ENCODE data around the gene STK39.

STK39 gene

DNA sequence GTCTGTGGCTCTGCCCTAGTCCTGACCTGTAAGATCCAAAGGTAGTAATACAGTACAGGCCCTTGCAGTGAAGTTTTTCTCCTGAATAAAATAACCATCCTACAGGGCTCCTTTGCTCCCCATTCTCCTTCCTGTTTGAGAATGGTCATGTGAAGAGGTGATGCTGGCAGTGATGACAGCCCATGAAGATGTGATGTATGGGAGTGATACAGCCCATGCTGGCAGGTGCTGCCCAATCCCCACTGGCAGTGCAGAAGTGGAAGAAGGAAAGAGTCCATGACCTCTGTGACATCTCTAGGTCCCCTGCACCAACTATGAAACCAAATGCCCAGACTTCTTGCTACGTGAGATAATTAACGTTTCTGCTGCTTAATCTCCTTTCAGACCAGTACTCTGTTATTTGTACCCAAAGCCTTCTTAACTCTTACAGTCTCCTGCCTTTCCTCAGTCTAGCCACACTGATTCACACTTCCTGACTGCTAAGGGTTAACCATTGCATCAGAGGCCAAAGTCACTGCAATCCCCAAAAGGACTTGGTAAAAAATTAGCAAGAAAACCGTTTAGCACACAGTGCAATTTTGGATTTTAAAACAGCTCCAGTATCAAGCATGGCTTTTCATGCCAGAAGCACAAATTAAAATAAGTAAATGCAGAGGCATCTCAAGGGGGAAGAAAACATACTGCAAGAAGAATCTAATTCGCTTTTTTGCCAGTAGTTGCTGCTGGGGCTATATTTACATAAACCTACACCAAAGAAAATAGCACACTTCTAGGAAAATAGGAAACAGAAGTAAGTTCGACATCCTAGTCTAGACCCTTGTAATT is 98.0 kb downstream of the STK39 start:
- Mint-ChIP-seq H3K36me3 (peaks cover 8% of the 10 kb centered on the region), H3K4me3 (no peak overlapping the region), H3K27ac (no peak overlapping the region), H3K4me1 (peaks cover 5% of the 10 kb centered on the region), H3K9me3 (no peaks in the 10 kb centered on the region), H3K27me3 (no peaks in the 10 kb centered on the region)

DNA sequence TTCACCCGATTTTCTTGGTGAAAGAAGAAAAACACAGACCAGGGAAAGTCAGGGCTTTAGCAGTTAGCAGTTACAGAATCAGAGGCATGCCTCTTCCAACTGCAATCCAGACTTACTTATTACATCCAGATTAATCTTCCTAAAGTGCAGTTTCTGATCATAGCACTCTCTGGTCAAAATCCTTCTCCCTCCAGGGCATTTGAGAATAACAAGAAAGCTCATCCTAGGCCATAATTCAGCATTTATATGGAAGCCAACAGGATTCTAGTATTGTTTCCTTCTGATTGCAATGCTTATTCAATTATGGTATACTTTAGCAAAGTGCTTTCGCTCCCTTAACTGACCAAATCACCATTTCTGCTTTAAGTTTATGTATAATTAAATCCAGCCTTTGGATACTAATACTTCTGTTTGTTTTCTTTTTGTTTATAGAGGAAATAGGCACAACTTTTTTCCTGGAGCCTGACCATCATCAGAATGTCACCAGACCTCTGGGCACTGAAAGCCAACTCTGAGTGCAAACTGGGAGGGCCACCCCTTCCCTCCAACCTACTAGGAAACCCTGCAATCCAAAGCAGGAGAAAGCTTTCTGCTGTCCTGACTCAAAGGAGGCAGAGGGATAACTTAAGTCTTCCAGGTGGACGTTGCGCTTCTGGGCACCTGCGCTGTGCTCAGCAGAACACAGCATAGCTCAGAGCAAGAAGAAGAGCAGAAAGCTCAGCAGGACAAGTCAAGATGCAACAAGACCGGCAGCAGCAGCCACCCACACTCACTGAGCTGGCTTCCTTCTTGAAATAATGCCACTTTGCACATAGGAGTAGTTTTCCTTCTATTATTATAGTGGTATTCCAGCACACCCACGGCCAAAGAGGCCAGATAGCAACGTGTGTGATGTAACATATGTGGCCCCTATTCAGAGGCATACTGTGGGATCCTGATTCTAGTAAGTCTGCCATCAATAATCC is 99.3 kb downstream of the STK39 start:
- Mint-ChIP-seq H3K4me3 (no peak overlapping the region), H3K27ac (no peak overlapping the region), H3K9me3 (no peaks in the 10 kb centered on the region), H3K27me3 (no peaks in the 10 kb centered on the region), H3K36me3 (peaks cover 5% of the 10 kb centered on the region), H3K4me1 (peaks cover 5% of the 10 kb centered on the region)

DNA sequence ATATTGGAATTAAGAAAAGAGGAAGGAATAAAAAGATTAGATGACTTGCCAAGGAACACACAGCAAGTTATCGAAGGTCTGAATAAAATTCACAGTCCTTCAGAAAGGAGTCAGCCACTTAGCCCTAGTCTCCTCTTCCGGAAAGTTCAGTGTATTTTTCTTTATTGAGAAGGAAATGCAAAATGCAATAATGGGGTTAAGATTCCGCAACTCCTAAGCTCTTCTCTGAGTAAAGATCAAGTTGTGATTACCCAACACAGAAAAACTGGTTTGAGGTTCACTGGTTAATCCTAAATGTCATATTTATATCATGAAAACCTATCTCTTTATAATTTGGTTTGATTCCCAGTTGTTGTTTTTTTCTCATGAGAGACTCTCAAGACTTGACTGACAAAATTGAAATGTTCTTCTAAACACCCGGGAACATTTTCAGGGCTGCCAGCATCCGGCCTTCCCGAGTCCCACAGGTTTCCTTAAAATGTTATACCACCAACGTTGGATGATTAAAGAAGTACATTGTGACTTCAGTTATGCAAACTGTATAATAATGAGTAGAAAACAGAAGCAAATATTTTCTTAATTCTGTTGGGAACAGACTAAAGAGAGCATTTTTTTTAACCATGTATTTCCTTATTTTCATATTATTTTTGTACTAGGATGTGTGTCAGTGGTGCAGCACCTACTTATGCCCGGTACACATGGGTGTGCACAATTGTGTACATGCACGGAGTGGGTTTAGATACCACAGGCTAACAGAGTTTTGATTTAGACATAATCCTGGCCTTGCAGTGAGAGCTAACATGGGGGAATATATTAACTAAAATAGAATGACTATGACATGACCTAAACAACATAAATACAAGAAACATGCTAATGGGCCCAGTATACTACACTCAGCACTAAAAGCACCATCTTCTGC is 100.2 kb downstream of the STK39 start:
- H3K9me3 Mint-ChIP-seq: no peaks in the 10 kb centered on the region
- no peak overlapping the region for H3K4me3 Mint-ChIP-seq
- no peaks in the 10 kb centered on the region for H3K27me3 Mint-ChIP-seq
- H3K36me3 Mint-ChIP-seq: peaks cover 1% of the 10 kb centered on the region
- H3K4me1 Mint-ChIP-seq: peaks cover under 1% of the 10 kb centered on the region
- H3K27ac Mint-ChIP-seq: no peak overlapping the region

DNA sequence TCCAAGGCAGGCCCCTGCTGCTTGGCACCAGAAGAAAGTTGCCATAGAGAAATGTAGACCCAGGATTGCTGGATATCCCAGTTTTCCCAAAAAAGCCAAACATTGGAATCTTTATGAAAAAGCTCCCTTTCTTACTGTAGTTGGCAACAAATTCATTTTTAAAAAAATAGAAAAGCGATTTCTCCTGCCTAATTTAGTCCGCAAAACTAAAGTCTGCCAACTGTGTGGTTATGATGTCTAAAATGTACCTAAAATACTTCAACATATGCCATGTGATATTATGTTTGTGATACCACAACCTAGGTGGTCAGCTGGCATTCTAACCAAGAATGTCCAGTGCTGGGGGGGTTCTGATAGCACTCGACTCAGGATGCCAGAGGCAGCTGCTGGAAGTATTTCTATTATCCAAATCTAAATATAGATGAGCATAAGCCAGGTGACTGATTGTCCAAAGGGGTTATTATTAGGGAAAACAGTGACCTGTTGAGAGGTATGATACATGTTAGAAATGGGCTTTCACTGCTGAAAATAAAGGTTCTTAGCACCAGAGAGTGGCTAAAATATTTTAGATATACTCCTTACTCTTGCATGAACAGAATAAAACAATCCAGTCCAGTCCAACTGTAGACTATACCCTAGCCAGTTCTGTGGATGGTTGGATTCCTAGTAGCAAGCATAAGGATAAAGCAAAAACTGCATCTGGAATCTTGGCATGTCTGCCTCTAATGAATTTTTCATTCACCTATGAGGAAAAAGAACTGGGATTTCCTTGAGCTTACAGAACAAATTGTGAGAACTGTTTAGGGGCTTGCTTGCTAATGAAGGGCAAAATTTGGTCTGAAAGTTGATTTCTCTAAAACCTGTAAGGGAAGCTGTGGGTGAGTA is 101.7 kb downstream of the STK39 start:
- H3K27ac Mint-ChIP-seq: no peak overlapping the region
- H3K9me3 Mint-ChIP-seq: no peaks in the 10 kb centered on the region
- no peak overlapping the region for H3K4me3 Mint-ChIP-seq
- H3K4me1 Mint-ChIP-seq: no peaks in the 10 kb centered on the region
- no peaks in the 10 kb centered on the region for H3K27me3 Mint-ChIP-seq
- H3K36me3 Mint-ChIP-seq: no peaks in the 10 kb centered on the region

DNA sequence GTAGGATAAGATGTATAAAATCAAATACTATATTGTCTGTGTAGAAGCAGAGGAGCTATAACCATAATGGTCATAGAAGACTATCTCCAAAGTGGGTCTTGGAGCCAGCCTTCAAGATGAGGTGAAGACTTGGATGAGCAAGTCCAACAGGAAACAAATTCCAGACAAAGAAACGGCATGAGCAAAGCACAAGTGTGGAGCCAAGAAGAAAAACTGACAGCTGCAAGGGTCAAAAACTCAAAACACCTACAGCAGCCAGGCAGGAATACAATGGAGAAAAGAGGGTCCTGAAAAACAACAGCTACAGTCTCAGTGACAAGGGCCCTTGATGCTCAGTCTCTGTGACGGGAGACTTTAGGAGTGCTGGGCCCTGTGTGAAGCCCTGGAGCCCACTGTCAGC is 102.4 kb downstream of the STK39 start:
- H3K4me1 Mint-ChIP-seq: no peaks in the 10 kb centered on the region
- H3K4me3 Mint-ChIP-seq: no peak overlapping the region
- no peaks in the 10 kb centered on the region for H3K36me3 Mint-ChIP-seq
- H3K27ac Mint-ChIP-seq: no peak overlapping the region
- no peaks in the 10 kb centered on the region for H3K9me3 Mint-ChIP-seq
- H3K27me3 Mint-ChIP-seq: no peaks in the 10 kb centered on the region

DNA sequence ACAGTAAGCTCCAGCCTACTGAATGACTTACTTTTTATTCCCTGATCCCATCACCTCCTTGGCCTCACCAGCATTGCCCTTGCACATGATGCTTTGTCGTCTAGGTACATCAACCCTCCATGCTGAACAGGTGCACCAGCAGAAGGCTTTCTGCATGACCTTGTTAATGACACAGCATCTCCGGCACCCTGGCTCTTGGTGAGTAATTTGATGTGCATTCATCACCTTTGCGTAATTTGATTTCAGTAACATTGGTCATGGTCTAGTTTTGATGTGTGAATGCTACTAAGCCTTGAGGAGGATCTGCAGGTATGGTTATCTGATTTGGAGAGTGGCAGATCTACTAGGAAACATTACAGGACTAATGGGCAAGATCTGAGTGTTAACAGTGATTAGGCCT is 103.6 kb downstream of the STK39 start:
- Mint-ChIP-seq H3K36me3 (no peaks in the 10 kb centered on the region), H3K9me3 (no peaks in the 10 kb centered on the region), H3K27me3 (no peaks in the 10 kb centered on the region), H3K4me1 (no peaks in the 10 kb centered on the region), H3K27ac (no peak overlapping the region), H3K4me3 (no peak overlapping the region)

DNA sequence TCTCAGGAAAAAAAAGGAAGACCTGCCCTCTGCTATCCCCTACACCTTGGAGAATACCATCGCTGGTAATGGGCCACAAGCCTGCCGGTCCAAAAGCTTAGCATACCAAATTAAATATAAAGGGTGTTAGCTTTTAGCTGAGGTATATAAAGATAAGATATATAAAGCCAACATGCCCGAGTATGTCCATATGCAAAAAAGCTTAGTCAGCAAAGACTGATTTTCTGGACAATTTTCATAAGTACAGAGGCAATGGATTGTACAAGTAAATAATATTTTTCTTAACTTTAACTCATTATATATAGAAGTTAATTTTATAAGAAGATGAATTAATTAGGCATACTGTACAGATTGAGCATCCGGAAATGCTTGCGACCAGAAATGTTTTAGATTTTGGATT is 106.5 kb downstream of the STK39 start:
- Mint-ChIP-seq H3K27me3 (no peaks in the 10 kb centered on the region), H3K36me3 (peaks cover 2% of the 10 kb centered on the region), H3K4me1 (peaks cover 9% of the 10 kb centered on the region), H3K9me3 (no peaks in the 10 kb centered on the region), H3K27ac (no peak overlapping the region), H3K4me3 (no peak overlapping the region)

DNA sequence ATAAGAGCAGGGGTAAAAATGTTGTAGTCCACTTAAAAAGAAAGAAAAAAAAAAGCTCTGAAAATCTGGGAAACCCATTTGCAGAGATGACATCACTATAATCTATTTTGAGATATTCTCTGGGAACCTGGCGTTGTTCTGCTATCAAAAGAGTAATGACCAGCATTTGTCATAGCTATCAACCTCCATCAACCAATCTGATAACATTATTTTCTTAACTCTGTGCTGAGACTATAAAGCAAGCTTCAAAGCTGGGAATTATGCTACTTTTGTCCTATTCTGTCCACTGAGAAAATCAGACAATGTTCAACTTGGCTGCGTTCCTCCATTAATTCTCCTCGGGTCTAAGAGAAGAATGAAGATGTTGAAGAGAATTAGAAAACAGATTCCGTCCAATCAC is 107.5 kb downstream of the STK39 start:
- H3K27ac Mint-ChIP-seq: no peak overlapping the region
- peaks cover 4% of the 10 kb centered on the region for H3K36me3 Mint-ChIP-seq
- no peaks in the 10 kb centered on the region for H3K9me3 Mint-ChIP-seq
- no peaks in the 10 kb centered on the region for H3K27me3 Mint-ChIP-seq
- H3K4me3 Mint-ChIP-seq: no peak overlapping the region
- peaks cover 9% of the 10 kb centered on the region for H3K4me1 Mint-ChIP-seq

DNA sequence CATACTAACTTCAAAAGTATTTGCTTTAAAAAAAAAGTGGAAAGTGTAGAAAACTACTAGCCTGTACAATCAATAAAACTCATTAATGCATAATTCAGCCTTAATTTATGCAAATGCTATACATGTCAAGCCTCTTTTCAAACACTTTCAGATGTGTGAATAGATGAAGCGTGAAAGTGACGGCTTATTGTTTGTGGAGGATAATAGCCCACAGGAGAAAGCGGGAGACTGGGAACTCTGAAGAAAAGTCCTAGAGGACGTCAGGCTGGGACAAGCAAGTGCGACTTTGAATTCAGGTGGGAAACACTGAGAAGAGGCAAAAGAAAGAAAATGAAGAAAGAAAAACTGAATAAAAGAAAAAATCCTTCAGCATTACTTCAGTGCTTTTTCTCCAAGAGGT is 108.5 kb downstream of the STK39 start:
- H3K36me3 Mint-ChIP-seq: peaks cover 4% of the 10 kb centered on the region
- H3K4me3 Mint-ChIP-seq: no peak overlapping the region
- H3K27me3 Mint-ChIP-seq: no peaks in the 10 kb centered on the region
- no peaks in the 10 kb centered on the region for H3K9me3 Mint-ChIP-seq
- H3K27ac Mint-ChIP-seq: peak overlapping the region; percentile 66
- H3K4me1 Mint-ChIP-seq: peaks cover 9% of the 10 kb centered on the region

DNA sequence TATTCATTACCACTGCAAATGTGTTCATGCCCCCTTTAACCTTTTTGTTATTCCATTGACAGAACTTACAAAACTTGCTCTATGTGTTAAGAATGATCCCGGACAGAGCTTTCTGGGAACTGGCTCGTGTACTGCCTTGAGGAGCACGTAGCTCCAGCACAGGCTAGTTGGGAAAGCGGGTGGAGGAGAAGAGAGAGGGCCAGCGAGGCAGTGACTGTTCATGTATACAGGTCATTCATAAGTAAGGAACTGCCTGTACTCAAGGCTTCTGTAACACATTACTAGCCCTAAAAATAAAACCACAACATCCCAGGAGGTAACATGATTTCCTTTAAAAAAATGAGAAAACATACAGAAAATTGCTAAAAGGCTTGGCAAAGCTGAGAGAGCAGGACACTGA is 109.0 kb downstream of the STK39 start:
- Mint-ChIP-seq H3K4me3 (no peak overlapping the region), H3K27ac (no peak overlapping the region), H3K27me3 (no peaks in the 10 kb centered on the region), H3K9me3 (no peaks in the 10 kb centered on the region), H3K4me1 (peaks cover 9% of the 10 kb centered on the region), H3K36me3 (peaks cover 5% of the 10 kb centered on the region)

DNA sequence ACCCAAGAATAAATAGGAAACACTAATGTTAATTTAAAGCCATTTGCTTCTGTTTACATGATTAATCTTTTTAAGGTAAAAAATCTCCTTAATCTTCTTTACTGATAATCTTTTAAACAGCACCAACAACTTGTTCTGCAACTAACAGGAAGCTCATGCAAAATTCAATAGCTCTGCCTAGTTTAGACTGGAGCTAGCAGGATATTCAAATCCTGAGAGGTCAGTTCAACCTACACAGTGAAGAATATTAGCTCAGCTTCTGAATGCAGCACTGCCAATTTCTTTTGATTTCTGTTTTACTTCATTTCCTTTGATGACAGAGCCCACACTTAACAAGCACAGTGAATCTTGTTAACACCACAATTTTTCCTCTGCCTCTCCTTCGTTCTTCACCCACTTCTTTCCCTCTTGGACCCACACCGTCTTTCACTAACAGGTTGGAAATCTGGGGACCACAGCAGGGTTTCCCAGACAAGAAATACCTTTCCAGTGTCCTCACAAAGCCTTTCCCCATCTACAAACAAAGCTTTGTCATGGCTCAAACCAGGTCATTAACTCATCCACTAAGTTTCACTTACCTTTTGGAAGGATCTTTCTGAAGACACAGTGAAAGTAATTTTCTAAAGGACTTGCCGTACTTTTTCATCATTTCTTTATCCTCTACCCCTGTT is 109.8 kb downstream of the STK39 start:
- Mint-ChIP-seq H3K4me1 (peaks cover 9% of the 10 kb centered on the region), H3K27me3 (no peaks in the 10 kb centered on the region), H3K27ac (peak overlapping the region; percentile 75), H3K9me3 (no peaks in the 10 kb centered on the region), H3K4me3 (no peak overlapping the region), H3K36me3 (peaks cover 8% of the 10 kb centered on the region)

DNA sequence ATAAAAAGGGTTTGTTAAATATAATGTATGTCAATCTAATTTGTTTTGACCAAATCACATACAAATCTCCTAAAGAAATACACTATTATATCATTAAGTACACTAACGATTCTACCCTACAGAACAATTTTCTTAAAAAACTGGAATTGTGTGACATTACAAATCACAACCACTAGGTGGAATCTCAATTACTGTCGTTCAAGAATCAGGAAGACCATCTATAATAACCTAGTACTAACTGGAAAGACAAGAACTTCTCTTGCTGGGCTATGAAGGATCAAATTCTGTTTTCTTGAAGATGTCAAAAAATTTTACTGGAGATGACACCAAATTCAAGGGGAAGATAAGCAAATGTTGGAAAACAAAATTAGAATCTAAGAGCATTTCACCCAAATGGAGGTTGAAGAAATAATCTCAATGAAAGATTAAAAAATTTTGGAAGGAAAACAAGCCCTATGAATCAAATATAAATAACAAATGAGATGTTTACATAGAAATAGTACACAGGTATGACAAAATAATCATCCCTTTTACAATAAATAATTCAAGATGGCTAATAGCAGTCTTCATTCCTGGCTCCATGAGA is 110.9 kb downstream of the STK39 start:
- peaks cover 9% of the 10 kb centered on the region for H3K4me1 Mint-ChIP-seq
- H3K4me3 Mint-ChIP-seq: no peak overlapping the region
- no peaks in the 10 kb centered on the region for H3K27me3 Mint-ChIP-seq
- no peak overlapping the region for H3K27ac Mint-ChIP-seq
- peaks cover 14% of the 10 kb centered on the region for H3K36me3 Mint-ChIP-seq
- no peaks in the 10 kb centered on the region for H3K9me3 Mint-ChIP-seq

DNA sequence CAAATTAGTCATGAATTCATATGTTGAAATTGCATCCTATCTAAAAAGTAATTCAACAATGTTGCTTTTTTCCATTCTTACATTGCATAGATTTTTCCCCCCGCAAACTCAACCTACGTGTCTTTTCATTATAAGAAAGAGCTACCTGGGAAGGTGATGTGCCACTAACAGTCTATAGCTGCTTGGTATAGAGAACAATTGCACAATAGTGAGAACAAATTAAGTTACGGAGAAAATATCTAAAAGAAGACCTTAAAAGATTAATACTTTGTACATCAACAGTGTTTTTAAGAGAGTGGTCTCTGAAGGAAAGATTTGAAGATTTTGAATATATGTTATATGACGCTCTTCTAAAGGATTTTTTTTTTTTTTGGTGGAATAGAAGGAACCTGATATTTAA is 111.8 kb downstream of the STK39 start:
- Mint-ChIP-seq H3K27me3 (no peaks in the 10 kb centered on the region), H3K9me3 (no peaks in the 10 kb centered on the region), H3K27ac (no peak overlapping the region), H3K36me3 (peaks cover 14% of the 10 kb centered on the region), H3K4me3 (no peak overlapping the region), H3K4me1 (peaks cover 9% of the 10 kb centered on the region)

DNA sequence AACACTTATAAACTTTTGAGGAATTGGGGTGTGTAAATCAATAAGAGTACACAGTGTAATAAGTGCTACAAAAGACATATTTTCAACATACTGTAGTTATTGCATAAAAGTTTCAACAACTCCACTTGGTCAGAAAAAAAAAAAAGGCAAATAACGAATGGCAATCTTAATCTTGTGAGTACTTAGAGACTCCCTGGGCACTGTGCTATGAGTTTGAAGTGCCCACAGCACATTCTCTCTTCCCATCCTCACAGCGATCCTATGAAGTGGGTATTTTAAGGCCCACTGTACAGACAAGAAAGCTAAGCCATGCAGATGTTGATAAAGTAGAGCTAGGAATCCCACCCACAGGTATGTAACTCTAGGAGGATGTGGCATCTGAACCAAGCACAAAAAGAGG is 112.3 kb downstream of the STK39 start:
- H3K27me3 Mint-ChIP-seq: no peaks in the 10 kb centered on the region
- H3K9me3 Mint-ChIP-seq: no peaks in the 10 kb centered on the region
- H3K4me3 Mint-ChIP-seq: no peak overlapping the region
- peaks cover 9% of the 10 kb centered on the region for H3K4me1 Mint-ChIP-seq
- no peak overlapping the region for H3K27ac Mint-ChIP-seq
- peaks cover 15% of the 10 kb centered on the region for H3K36me3 Mint-ChIP-seq
